ENCODE measurements around the gene ADAMTS2.

- TF ChIP-seq, protein P1, sequence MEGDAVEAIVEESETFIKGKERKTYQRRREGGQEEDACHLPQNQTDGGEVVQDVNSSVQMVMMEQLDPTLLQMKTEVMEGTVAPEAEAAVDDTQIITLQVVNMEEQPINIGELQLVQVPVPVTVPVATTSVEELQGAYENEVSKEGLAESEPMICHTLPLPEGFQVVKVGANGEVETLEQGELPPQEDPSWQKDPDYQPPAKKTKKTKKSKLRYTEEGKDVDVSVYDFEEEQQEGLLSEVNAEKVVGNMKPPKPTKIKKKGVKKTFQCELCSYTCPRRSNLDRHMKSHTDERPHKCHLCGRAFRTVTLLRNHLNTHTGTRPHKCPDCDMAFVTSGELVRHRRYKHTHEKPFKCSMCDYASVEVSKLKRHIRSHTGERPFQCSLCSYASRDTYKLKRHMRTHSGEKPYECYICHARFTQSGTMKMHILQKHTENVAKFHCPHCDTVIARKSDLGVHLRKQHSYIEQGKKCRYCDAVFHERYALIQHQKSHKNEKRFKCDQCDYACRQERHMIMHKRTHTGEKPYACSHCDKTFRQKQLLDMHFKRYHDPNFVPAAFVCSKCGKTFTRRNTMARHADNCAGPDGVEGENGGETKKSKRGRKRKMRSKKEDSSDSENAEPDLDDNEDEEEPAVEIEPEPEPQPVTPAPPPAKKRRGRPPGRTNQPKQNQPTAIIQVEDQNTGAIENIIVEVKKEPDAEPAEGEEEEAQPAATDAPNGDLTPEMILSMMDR (IDR thresholded peaks at IDR 0.05) = no peak
- TF ChIP-seq POLR2A (IDR thresholded peaks at IDR 0.05) = no peak
Measured at GRCh38 chr5:179215576-179215975, 129.7 kb downstream of the ADAMTS2 start.

Measured in transverse colon (tissue), 3 donors.